Measurements from ENCODE around the gene LAMC2.

The LAMC2 gene

DNA sequence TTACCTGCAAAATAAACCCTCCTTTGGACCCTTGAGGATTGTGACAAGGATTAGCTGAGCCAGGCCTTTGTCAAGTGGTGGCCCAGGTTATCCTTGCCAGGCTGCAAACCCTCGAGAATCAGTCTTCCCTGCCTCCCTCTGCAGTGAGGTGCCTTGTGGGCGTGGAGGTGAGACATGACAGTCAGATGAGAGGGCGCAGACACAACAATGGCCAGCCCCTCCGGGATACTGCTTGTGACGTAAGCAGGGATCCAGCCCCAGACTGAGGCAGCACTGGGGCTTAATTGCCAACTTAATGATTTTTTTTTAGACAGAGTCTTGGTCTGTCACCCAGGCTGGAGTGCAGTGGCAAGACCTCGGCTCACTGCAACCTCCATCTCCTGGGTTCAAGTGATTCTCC is 104.6 kb downstream of the LAMC2 start:
- DNase-seq = no peak

DNA sequence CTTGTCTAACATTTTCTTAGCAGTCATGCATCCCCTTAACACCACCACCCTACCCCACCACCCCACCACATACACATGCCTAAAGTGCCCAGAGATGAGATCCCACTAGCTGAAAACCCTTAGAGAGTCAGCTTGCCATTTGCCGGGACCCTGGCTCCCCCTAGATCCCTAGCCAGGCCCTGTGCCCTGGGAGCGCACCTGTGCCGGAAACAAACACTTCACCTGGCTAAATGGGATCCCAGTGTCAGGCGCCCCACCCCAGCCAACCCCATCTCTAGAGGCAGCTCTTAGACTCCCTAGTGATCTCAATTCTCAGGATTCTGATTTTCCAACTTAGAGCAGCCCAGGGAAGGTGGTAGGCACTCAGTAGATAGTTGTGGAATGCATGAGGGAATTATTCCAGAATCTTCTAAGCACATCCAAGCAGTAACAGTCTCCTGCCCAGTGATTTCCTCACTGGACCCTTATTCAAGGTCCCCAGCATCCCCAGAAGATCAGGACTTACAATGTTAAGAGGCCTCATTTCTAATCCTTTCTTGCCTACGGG is 105.2 kb downstream of the LAMC2 start:
- DNase-seq = no peak

DNA sequence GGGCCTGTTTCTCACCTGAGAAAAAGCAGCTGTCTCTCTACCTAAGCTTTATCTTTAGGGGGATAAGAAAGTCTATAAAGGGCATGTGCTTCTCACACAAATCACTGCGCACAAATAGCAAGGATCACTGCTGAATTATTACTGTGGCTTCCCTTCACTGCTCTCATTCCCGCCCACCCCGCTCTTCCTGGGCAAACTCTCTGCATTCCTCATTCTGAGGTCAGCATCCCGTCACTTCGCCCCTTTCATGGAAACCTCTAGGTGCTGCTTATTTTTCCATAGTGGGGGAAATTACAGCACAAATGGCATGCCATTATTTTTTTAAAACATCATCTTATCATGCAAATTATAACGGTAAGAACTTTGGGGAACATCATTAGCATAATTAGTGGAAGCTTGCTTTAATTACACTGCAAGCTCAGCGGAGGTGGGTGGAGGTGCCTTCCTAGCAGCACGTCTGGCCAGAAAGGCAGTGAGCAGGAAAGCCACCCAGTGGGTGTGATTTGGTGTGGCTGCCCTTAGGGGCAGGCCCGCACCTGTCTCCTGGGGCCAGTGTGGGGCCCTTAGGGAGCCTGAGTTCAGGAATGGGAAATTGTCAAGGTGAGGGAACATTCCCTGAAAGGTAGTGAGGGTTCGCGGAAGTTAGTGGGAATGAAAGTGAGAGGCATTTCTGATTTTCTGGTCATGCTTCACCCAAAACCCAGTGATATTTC is 105.9 kb downstream of the LAMC2 start:
- no peak for DNase-seq

DNA sequence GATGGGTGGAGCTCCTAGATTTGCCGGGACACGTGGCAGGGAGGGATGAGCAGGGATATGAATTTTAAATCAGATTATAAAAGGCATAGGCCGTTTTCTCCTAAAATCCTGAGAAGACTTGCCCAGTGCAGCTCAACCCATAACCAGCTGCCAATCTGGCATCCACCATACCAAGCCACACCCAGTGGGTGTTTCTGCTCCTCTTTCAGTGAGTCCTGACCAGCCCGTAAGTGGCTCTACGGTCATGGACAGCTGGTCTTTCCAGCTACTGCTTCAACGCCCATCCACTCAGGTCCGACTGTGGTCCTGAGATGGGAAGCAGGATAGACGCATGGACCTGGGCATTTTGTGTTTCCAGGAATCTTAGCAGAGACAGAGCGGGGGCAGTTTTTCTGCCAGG is 107.2 kb downstream of the LAMC2 start:
- no peak for DNase-seq

DNA sequence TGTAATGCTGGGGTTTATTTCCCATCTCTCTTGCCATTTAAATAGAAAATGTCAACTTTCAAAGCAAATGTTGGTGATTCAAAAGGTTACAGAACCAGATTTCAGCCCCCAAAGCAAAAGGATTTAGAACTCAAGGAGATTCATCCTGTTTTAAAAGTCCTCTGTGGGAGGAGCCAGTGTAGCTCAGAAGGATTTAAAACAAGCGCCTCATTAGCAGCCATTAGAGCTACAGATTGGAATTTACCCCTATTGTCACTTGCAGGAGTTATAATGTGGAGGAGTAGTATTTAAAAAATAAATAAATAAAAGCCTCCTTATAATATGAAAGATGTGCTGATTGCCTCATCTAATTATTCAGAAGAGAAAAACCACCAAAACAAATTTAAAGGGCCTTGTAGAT is 107.8 kb downstream of the LAMC2 start:
- DNase-seq = no peak

Data from NCI-H2081 treated with DMSO at 0.1 percent for 48 hours (cell line).